T-helper 9 cell (primary cell): Measurements from ENCODE around the gene INPP4B.
A peak's percentile ranks its signal among the peaks of the same experiment; 100 is the strongest.
"Not testable (repeated sequence)": the region's sequence is repeated elsewhere in the genome, so short reads cannot be mapped to it uniquely, and the experiment has no call there.

Experiments used
- DNase-seq: peaks from one replicate; pipeline ENCODE4 v3.0.0-alpha.2; 2020

The INPP4B gene

DNA sequence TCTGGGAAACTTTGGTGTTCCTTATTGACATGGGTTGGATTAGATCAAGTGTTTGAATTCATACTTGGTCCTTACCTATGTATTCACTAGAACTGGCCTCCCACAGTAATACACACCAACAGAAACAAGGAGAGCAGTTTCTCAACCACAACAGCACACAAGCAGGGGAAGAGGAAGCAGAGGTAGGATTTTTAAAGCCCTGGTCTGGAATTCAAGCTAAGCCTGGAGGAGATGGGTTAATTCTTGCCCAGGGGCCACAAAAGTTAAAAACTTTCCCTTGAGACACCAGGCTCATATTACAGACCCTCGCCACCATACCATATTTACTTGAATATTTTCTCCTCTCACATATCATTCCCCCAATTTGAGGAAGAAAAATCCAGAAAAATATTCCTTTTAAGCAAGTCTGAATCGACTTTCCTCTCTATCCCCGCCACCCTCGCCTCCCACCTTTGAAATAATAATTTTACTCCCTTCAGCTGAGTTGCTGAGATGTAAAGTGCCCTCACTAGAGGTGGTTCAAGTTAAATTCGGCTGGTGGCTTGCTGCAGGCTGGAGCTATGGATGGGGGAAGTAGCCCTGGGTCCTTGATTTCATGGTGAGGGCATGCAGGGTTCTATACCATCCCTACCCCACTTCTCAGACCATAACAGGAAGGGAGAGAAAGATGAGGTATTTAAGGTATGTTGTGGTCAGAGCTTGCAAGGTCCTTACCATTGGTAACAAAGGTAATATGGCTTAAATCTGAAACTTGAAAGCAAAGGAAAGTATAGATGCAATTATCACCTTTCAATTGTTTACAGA lies 440.2 kb downstream of the INPP4B start:
- DNase-seq: no peak

DNA sequence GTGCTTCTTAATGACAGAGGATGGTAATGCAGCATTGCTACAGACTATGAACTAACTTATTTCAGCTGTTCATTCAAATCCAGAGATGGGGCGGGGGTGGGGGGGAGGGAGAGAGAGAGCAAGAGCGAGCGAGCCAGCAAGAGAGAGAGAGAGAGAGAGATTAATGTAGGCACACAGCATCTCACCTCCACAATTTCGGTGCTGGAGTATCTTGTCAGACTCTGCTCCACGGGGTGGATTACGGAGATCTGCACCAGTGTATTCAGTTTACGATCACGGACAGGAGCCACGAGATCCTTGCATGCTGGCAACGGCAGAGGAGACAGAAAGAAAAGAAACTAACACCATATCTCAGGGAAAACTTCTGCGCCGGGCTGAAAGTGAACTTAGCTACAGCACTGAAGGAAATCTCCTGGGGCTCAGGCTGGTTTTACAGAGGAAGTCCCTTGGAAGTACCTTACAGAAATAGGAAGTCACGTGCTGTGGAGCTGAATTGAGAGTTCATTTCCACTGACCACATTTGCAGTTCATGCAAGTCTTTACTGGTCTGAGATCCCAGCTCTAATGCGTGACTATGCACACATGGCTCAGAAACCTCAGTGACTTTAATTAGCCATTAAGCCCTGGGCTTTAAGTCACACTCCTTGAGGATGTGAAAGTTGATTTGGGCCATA lies 440.9 kb downstream of the INPP4B start:
- DNase-seq: peak; percentile 29

DNA sequence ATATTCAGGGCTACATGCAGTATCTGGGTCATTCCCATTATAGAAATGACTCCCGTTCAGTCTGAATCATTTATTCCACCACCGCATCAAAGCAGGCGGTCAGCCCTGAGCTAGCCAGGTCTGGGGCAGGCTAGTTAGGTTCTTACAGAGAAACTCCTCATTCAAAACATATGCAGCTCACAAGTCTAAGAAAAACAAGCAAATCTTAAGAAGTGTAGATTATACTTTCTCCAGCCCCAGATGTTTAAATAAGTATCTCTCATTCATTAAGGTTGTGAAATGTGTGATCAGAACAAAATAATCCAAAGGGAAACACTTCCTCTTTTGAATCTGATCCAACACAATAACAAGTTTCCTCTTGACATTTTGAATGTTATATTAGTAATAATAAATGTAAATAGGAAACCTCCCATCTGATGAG lies 441.9 kb downstream of the INPP4B start:
- DNase-seq: no peak

DNA sequence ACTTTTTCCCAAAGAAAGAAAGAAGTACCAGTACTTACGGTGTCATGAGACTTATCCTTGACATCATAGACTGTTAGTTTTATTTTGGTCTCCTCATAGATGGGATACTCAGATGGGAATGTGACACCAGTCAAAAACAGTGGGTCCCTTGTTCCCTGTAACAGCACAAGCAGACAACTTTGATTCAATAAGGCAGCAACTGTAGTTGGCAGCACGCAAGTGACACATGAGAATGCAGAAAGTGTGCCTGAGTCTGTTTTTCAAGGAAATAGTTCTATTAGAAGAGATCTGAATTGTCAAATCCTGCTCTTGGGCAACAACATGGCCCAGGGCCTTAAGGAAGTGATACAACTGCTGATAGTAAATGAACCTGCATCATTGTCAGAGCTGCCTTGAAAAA lies 443.2 kb downstream of the INPP4B start:
- DNase-seq: no peak

DNA sequence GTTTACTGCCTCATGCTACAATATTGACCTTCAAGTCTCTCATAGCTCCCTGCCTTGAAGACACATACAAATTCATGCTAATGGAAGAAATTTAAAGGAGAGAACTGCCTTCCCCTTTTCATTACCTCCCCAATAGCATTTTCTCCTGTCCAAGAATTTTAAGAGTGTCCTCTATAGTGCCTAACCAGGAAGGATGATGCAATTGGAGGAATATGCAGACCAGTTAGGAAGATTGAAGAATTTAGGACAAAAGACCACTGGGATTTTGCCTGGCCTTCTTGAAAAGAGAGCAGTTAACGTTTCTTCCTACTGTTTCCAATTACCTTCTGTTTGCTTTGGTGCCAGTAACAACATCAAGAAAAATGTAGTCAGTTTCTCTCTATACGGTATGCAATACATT lies 443.9 kb downstream of the INPP4B start:
- no peak for DNase-seq

DNA sequence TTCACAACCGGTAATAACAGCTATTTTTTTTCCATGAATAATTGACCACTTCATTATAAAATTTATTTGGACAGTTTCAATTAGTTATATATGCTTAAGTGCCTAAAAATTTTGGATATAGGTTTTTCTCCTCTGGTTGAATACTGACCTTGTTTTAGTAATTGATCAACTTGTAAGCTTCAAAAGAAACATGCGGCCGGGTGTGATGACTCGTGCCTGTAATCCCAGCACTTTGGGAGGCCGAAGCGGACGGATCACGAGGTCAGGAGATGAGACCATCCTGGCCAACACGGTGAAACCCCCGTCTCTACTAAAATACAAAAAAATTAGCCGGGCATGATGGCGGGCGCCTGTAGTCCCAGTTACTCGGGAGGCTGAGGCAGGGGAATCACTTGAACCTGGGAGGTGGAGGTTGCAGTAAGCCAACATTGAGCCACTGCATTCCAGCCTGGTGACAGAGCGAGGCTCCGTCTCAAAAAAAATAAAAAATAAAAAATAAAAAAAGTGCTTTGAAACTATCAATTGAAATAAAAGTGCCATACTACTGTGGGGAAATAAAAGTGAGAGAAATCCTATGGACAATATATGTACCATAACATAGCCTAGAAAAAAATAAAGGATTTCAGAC lies 448.6 kb downstream of the INPP4B start:
- DNase-seq: not testable (repeated sequence)

DNA sequence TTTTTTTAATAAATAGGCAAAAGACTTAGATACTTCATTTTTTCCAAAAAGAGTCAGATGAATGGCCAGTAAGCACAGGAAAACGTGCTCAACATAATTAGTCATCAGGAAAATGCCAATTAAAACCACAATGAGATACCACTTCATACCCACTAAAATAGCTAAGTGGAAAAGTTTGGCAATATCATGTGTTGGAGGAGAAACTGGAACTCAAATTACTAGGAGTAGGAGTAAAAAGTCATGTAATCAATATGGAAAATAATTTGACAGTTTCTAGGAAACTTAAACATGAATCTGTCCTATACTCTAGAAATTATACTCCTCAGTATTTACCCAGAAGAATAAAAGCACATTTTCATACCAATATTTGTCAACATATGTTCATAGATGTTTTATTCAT lies 449.8 kb downstream of the INPP4B start:
- no peak for DNase-seq

DNA sequence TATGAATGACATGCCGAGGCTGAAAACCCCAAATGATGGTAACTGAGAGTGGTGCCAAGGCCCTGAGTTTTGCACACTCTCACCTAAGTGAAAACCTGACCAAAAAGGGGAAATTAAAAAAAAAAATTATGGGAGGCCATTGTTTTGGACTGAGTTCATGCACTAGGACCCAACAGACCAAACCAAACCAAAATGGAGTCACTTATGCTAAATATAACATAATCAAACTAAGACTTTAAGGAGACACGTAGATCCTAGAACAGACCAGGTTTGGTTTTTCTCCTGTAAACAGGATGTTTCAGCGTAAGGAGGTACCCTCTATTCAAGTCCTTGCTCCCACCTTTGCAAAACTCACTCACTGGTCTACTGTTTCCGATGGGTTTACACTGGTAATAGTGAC lies 453.0 kb downstream of the INPP4B start:
- no peak for DNase-seq

DNA sequence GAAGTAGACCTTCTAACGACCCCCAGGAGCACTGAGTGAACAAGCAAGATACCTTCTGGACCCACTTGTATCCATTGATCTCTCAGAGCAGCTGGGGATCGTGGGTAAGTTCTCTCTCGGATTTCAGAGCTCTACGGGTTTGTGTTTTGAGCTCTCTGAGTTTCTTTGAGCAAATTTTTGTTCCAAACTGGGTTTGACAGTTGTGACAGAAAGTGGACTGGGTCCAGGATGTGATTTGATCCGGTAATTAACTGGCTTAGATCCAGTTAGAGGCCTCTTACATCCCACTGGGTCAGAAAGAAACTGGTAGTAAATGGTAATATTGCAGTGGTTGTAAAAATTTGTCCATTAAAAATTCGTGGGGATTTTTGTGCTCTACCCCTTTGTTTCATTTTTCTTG lies 459.2 kb downstream of the INPP4B start:
- DNase-seq: no peak

DNA sequence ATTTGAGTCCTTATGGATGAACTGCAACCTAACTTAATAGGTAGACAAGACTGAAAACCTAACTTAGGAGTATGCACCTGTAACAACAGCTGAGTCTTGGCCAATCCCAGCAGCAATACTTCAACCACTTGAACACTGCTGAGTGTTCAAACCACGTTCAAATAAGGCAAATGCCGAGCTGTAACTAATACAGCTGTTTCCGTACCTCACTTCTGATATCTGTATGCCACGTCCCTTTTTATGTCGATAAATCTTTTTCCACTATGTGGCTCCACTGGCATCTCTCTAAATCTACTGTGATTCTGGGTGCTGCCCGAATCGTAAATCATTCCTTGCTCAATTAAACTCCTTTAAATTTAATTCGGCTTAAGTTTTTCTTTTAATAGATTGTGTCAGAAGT lies 459.7 kb downstream of the INPP4B start:
- DNase-seq: no peak

DNA sequence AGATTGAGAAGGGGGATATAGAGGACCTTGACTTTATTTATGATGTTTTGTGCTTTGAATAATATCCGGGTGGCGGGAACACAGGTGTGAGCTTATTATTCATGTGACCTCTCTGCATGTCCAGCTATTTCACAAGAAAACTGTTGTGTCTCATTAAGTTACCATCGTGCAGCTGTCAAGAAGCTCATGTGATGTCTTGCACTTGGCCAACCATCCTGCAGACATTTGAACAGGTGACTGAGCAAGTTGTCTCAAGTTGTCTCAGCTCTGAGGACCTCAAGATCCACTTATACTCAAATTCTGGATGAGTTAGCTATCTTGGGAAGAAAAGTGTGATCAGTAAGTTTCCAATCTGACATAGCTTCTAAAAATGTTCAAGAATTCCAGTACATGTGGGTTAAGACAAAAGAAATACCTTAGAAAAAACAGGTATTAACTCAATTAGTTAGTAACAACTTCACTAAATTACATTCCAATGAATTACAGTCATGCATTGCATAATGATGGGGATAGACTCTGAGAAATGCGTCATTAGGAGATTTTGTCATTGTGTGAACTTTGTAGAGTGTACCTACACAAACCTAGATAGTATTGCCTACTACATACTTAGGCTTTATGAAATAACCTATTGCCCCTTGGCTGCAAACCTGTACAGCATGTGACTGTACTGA lies 462.2 kb downstream of the INPP4B start:
- no peak for DNase-seq

DNA sequence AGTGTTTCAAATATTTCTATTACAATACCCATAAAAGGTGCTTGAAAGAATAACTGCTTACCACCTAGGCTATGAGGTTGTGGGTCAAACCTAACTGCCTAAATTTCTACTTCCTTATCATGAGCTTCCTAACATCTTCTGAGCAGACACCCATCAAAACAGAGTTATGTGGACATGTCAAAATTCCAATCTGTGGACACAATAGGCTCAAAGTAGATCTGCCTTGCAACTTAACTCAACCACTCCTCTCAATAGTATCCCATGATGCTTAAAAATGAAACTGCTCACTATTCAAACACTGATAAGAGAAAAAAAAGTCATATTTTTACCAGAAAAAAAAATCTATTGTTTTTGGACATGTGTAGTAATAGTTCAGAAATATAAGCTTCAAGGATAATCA lies 462.7 kb downstream of the INPP4B start:
- no peak for DNase-seq

DNA sequence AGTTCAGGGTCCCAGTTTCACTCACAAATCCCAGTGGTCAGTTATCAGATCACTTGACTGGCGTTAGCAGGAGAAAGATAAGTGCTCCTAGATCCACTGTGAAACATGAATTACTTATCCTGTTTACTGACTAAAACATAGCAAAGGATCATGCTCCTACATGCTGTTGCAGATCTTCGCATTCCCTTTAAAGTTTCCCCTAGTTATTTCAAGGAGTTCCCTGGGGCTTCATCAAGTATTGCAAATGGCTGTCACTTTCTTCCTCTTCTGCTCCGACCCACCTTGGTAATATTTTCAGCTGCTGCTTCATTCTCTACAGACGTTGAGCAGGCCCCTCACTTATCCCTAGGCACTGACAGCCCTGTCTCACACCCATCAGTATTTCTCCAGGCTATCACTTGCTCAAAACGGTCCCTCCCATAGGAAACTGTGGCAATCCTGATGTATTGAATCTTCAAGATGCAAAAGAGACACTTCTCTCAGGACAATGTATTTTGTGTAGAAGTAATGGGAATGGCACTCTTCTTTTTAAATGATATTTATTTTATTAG lies 466.0 kb downstream of the INPP4B start:
- DNase-seq: no peak

DNA sequence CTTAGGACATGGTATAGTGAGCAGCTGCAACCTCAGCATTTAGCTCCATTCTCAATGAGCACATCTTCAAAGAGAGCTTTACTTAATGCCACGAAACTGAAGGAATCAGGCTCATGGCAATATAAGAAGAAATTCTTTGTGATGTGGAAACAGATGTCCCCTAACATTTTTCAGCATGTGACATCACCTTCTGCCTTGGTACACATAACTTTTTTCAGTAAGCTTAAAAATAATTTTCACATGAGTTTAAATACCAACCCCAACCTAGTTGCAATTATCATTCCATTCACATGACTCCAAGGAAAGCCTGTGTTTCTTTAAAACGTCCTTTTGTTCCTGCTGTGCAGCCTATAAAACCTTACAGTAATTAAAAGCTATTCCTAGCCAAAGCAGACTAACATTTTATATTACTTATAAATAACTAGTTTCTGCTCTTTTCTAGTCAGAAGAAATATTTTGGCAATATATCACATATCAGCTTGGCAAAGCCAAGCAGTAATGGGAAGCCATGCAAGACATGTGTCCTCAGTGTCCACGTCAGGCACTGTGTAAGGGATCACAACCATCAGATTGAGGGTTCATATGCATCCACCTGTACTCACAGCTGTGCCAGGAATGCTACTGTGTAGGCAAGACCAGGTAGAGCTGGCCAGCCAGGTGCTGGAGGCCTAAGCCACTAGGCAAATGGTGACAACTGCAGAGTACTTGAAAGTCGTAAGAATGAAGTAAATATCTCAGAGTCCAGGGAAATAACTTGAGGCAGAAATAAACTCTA lies 466.6 kb downstream of the INPP4B start:
- no peak for DNase-seq

DNA sequence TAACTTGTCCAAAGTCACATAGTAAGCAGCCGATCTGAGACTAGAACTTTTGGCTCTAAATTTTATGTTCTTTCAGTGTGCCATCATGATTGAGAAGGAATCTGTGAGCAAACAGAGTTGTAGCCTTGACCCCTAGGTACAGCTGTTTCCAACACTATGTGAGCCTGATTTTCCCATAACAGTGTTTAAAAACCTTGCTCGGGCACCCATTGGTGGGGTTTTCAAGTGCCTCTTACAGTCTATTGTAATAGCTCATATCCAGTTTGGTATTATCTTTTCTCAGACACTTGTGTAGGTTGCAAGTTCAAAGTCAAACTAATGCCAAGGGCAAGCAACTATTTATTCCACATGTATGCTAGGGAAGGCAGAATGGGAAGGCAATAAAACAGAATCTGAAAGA lies 467.9 kb downstream of the INPP4B start:
- DNase-seq: no peak

DNA sequence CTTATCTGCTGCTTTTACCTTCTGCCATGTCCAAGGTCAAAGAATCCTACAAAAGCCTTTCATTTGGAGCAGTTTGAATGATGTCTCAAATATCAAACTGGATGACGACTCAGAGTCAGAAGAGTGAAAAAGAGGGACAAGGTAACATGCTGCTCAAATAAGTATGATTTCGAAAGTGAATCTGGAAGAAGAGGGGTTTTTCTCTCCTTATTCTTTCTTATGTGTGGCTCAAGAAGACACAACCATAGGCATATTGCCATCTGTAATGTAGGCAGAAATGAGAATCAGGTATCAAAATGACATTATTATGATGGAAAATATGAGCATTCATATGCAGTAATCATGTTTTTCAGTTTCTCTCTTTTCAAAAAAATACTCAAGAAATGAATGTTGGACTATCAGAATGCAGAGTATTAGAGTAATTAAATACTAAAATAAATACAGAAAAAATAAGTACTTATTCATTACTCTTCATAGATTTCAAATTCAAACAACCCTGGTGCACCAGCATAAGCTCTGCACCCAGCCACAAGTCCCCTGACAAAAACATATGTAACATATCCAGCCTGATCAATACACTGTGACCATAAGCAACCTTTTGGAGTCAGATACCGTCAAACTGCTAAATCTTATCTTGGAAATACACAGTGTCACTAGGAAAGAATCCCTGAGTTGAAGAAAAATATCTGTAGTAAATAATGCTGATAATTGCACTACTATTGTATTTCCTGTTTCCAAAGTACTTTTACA lies 468.6 kb downstream of the INPP4B start:
- no peak for DNase-seq

DNA sequence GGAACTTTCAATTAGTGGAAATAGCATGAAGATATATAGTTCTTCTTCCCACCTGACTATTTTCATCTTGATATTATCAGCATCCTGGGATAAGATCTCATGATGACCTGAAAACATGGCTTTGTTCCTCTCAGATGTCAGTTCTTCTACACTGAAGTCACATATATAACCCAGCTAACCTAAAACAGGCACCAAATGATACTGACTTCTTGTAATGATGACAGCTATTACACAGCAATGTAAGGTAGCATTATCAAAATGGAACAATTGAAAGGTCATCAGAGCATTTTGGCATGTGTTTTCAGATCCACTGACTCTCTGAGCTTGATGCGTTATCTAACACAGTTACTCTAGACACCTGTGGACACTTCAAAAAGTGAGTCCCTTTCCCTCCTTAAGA lies 469.9 kb downstream of the INPP4B start:
- no peak for DNase-seq

DNA sequence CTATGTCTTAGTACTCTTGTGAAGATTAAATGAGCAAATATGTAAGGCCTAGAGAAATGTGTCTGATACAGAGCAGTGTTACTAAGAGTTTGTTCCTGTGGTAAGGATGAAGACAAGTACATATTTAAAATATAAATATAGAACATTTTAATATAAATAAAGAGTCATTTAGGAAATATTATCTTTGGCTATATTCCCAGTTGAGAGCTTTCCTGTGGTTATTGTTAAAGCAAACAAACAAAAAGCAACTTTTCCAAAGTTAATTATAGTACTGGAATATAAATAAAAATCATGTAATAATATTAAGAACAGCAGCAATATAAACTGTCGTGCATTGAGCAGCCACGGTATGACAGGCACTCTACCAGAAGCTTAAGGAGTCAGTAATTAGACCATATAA lies 472.5 kb downstream of the INPP4B start:
- no peak for DNase-seq

DNA sequence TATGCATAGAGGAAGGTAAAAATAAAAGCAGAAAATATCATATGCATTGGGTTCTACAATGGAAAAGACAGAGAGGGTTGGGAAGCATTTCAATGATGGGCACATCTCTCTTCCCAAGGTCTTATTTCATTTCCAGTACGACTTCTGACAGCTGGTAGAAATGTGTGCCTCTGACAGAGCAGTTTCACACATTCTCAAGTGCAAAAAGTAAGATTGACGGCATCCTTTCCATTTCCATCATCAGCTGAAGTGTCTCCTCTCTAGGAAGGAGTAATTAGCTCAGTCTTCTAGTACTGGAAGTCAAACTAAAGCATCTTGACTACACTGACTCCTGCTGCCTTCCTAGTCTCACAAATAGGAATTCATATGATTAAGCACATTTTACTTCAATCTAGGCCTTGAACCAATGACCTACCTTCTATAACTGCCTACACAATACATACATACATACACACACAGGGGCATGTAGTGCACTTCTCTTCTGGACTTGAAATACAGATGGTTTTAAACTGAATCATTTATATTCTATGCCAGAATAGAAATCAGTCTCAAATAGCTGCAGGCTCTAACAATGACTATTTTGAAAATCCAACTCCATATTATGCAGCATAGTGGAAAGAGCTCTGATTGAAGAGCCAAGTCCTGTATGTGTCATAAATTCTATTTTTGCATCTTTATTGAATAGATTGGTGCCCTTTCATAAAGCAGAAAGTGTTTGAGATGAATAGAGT lies 473.4 kb downstream of the INPP4B start:
- DNase-seq: no peak

DNA sequence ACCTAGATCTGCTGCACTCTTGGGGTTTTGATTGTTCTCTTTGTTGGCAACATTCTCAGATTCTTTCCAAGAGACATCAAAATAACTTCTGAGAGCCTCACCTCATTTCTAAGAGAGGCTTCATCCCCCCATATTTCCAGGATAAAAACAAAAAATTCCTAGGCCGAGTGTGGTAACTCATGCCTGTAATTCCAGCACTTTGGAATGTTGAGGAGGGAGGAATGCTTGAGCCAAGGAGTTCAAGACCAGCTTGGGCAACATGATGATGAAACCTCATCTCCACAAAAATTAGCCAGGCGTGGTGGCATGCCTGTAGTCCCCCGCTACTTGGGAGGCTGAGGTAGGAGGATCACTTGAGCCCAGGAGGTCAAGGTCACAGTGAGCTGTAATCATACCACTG lies 477.0 kb downstream of the INPP4B start:
- no peak for DNase-seq
